NCI-H1694 treated with DMSO at 0.1 percent for 48 hours (cell line): ENCODE data around the gene UCHL5.
"Not testable (repeated sequence)": the region's sequence is repeated elsewhere in the genome, so short reads cannot be mapped to it uniquely, and the experiment has no call there.

Experiments
- DNase-seq: peaks from one replicate; lab custom pipeline; 2025; lab: John Stamatoyannopoulos, UW

UCHL5 gene

DNA sequence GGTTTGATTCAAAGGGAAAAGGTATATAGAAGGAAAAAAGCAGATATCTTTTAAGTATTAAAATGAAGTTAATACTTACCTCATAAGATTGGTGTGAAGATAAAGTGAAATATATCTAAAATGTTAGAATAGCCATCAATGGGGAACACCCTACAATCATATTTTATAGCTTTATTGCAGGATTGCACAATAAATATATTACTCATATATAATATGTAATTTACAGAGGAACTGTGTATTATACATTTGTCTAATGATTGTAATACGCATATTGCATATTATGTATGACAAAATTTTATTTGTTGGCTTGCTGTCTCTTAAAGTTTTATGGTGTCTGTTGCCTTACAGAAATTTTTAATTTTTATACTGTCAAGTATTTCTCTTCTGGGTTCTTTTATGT lies 47.8 kb downstream of the UCHL5 start:
- no peak for DNase-seq

DNA sequence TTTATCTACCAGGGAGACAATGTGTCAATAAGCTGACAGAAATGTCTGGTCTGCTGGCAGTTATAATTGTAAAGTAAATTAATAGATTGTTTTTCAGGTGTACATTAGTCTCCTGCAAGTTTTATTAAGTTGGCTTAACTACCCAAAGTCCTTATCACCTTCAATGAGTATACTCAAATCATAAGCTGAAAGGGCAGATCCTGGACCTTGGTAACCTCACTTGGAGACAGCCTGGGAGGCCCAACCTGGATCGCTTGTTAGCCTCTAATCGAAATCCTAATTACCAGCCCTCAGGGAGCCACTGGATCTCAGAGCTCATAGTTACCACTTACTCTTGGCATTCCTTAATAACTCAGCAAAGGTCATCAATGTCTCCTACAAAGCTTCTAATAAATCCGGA lies 49.7 kb downstream of the UCHL5 start:
- DNase-seq: no peak

DNA sequence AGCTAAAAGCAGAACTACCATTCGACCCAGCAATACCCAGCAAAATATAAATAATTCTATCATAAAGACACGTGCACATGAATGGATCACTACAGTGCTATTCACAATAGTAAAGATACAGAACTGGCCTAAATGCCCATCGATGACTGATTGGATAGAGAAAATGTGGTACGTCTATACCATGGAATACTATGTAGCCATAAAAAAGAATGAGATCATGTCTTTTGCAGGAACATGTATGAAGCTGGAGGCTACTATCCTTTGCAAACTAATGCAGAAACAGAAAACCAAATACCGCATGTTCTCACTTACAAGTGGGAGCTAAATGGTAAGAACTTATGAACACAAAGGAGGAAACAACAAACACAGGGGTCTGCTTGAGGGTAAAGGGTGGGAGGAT lies 53.4 kb downstream of the UCHL5 start:
- DNase-seq: no peak

DNA sequence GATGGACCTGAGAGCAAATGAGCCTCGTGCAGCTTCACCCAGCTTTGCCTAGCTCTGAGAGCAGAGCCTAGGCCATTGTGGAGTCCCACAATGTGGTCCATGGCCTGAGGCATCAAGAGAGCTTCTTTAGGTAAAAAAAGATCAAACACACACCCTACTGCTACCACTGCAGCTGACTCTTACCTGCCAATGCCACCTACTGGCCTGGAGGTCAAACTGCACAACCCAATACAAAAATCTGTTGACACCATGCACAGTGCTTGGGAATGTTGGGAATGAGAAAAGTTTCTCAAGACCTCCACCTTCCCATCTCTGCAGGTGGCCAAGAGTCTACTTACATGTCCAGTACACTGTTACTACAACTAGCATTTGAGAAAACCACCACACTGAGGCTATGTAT lies 60.6 kb downstream of the UCHL5 start:
- DNase-seq: no peak

DNA sequence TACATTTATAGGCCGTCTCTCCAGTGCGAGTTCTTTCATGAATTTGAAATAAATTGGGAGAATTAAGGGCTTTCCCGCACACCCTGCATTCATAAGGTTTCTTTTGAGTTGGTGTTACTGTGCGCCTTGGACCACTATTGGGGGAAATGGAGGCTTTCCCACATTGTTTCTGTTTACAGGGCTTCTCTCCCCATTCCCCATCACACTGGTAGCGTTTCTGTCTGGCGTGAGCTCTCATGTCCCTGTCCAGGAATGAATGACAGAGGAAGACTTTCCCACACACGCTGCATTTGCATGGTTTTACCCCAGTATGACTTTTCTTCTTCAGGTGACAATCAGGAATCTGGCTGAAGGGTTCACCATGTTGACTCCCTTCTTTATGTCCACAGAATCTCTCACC lies 65.0 kb downstream of the UCHL5 start:
- DNase-seq: no peak

DNA sequence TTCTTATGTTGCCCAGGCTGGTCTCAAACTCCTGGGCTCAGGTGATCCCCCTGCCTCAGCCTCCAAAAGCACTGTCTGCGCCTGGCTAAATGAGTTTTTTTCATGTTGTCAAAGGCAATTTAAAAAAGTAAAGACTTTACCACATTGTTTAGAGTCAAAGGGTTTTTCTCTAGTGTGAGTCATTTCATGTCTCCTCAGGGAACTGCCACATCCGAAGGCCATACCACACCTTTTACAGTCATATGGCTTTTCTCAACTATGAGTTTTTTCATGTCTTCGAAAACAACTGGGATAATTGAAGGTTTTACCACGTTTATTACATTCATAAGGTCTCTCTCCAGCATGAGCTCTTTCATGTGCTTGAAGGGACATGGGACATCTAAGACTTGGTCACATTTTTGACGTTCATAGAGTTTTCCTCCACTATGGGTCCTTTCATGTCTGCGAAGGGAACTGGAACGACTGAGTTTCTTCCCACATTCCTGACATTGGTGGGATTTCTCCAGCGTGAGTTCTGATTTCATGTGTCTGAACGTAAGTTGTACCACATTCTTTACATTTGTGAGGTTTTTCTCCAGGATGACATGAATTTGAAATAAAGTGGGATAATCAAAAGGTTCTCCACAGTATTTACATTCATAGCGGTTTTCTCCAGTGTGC lies 65.6 kb downstream of the UCHL5 start:
- no peak for DNase-seq

DNA sequence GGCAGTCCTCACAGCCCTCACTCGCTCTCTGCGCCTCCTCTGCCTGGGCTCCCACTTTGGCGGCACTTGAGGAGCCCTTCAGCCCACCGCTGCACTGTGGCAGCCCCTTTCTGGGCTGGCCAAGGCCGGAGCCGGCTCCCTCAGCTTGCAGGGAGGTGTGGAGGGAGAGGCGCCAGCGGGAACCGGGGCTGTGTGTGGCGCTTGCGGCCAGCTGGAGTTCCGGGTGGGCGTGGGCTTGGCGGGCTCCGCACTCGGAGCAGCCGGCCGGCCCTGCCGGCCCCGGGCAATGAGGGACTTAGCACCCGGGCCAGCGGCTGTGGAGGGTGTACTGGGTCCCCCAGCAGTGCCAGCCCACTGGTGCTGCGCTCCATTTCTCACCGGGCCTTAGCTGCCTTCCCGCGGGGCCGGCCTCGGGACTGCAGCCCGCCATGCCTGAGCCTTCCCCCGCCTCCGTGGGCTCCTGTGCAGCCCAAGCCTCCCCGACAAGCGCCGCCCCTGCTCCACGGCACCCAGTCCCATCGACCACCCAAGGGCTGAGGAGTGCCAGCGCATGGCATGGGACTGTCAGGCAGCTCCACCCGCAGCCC lies 72.3 kb downstream of the UCHL5 start:
- DNase-seq: not testable (repeated sequence)

DNA sequence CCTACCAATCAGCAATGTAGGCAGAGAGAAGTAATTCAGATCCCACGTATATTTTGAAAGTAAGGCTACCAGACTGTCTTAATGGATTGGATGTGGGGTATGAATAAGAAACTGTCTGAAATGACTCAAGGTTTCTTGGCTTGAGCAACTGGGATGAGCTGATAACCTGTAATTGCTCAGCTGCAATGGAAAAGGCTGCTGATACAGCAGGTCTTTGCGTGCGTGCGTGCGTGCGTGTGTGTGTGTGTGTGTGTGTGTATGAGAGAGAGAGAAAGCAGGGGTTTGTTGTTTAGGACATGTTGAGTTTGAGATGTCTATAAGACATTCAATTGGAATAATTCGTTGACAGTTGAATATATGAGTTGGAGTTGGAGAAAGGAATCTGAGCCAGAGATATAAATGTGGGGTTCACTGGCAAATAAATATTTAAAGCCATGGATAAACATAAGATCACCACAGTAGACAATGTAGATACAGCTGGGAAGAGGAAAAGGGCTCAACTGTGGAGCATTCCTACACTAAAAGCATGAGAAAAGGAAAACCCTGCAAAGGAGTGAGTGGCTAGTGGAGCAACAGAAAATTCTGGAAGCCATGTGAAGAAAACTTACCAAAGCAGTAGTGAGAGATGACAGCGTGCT lies 72.9 kb downstream of the UCHL5 start:
- DNase-seq: no peak

DNA sequence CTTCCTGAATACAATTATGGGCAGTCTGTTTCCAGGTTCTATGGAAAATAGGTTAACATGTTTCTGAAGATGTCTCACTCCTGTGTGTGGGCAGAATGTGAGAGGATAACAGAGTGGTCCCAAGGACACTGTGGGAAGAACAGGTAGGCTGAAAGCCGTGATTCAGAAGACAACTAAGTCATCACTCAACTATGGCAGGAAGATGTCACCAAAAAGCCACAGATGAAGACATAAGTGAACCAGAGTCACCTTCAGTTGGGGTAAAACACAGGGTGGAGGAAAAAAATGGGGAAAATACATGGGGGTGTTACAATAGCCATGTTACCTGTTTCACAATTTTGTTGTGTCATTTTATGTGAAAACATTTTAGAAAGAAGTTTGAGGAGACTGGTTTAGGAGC lies 75.1 kb downstream of the UCHL5 start:
- DNase-seq: no peak

DNA sequence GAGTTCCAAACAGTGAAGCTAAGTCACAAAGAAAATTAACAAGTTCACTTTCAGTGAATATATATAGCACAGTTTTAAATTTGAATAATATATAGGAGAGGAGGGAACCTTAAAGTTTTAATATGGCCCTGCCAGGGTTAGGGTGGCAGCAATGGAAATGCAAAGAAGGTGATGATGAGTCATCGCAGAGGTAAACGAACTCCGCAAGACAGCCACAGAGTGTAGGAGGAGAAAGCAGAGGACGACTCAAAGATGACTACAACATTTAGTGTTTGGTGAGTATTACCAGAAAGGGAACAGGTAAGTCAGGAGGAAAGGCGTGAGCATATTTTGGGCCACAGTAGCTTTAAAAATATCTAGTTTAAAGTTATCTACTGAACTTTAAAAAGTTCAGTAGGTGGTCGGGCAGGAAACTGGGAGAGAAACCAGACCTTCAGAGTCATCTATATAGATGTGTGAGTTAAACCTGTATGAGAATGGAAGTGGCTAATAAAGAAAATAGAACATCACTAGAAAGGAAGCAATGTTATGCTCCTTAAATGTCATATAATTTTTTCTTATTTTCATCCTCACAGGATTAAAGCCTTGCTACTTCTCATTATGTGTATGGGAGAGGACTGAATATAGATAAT lies 75.7 kb downstream of the UCHL5 start:
- DNase-seq: no peak

DNA sequence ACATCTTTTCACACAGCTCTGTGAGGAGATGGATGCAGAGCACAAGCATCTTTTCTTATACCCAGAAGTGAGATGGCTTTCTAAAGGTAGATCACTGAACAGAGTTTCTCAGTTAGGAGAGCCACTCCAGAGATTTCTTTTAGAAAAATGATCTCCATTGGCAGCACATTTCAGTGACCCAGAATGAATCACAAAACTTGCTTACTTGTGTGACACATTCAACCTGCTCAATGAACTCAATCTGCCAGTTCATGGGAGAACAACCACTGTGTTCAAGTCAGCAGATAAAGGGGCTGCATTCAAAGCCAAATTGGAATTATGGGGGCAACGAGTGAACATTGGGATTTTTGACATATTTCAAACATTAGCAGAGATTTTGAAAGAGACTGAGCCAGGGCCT lies 78.3 kb downstream of the UCHL5 start:
- DNase-seq: no peak

DNA sequence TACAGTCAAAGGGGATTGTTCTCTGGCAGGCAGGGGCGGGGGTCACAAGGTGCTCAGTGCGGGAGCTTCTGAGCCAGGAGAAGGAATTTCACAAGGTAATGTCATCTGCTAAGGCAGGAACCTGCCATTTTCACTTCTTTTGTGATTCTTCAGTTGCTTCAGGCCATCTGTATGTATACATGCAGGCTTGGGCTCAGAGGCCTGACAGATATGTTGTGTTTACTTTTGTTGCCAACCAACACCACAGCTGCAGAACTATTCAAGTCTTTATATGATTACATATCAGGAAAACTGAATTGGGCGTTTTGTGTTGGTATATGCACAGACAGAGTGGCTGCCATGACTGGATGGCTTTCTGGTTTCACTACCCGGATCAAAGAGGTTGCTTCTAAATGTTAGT lies 78.8 kb downstream of the UCHL5 start:
- DNase-seq: not testable (repeated sequence)

DNA sequence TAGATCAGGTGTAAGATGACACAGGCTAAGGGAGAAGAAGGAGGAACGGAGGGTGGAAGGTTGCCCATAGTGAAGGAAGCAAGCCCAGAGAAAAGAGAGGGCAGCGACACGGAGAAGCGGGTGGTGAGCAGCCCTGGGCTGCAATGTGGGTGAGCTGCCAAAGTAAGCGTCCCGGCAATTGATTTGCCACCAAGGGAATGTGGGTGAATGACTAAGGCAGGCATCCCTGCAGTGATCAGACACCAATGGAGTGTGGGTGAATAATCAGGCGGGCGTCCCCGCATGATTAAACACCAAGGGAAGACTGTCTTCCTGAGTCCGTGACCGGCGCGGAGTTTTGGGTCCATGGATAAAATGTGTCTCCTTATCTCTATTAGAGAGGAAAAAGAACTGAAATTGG lies 79.6 kb downstream of the UCHL5 start:
- DNase-seq: no peak

DNA sequence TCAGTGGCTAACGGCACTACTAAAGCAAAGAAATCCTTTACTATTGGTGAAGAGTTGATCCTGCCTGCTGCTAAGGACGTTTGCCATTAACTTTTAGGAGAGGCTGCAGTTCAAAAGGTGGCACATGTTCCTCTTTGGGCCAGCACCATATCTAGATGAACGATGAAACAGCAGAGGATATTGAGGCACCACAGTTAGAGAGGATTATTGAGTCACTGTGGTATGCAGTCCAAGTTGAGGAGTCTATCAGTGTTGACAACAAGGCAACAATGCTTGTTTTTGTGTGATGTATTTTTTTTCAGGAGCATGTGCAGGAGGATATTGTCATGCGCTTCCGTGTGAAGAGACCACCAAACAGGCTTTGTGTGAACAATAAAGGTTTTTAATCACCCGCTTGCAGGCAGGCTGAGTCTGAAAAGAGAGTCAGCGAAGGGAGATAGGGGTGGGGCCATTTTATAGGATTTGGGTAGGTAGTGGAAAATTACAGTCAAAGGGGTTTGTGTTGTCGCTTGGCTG lies 80.9 kb downstream of the UCHL5 start:
- DNase-seq: no peak

DNA sequence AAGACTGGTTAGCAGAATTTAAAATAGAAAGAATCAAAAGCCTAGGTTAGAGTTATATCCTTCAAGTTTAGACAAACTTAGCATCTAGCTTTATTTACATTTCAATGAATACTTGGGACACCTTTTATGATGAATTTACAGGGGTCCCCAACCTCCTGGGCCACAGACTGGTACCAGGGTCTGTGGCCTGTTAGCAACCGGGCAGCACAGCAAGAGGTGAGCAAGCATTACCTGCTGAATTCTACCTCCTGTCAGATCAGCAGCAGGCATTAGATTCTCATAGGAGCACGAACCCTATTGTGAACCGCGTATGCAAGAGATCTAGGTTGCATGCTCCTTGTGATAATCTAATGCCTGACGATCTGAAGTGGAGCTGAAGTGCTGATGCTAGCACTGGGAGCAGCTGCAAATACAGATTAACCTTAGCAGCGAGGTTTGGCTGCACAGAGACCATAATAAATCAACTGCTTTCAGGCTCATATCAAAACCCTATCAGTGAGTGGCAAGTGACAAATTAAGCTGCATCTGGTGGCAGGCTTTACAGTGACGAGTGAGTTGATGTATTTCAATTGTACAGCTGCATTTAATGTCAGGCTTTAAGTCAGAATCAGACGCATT lies 82.0 kb downstream of the UCHL5 start:
- no peak for DNase-seq

DNA sequence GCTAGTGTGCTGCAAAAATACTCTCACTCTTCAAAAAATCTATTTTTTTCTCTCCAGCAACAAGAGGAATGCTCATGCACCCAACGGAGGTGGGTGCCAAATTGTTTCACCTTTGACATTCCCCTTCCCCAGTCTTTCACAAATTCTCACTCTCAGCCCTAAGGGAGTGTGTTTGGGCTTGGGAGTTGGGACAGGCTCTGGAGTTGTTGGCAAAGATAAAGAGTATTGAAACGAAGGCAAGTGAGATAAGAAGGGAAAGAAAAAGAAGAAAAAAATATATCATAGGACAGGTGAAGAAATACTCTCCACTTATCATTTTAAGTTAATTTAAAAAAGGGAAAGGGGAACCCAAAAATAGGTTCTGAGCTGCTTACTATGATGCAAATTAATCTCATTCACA lies 82.6 kb downstream of the UCHL5 start:
- no peak for DNase-seq

DNA sequence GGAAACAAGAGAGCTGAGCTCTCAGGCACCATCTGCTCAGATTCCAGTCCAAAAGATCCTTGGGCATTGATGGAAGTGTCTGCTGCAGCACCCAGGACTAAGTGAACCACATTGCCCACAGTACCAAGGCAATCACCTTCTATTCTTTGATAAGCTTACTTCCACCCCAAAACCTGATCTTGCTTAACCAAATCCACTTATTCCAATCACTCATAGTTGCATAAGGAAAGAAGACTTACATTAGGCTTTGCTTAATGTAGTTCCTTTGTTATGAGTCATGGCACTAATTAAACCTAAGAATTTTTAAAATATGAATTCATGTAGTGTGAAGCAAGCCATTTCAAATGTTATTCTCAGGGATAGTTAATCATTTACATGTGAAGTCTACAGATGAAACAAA lies 84.5 kb downstream of the UCHL5 start:
- DNase-seq: no peak

DNA sequence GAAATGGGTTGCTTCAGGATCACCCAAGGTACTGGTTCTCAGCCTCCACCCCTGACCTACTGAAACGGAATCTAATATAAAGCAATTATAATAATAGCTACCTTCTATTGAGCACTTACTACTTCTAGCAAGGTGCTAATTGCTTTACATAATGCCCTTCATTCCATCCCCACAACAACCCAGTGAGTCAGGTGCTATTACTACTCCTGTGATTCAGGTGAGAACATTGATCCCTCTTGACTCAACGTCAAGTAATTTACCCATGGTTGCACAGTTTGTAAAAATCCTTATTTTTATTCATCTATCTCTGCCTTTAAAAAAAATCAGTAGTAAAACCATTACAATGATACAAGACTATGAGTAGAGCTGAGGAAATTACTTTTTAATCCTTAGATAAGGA lies 85.2 kb downstream of the UCHL5 start:
- DNase-seq: no peak

DNA sequence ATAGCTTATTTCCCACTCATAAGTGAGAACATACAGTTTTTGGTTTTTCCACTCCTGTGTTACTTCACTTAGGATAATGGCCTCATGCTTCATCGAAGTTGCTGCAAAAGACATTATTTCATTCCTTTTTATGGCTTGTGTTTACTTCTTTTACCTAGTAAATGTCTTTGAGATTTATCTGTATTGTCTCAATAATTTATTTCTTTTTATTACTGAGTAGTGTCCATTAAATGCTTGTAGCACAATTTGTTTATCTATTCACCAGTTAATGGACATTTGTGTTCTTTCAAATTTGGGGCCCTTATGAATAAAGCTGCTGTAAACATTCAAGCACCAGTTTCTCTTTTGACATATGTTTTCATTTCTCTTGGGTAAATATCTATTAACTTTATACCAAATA lies 86.0 kb downstream of the UCHL5 start:
- DNase-seq: no peak

DNA sequence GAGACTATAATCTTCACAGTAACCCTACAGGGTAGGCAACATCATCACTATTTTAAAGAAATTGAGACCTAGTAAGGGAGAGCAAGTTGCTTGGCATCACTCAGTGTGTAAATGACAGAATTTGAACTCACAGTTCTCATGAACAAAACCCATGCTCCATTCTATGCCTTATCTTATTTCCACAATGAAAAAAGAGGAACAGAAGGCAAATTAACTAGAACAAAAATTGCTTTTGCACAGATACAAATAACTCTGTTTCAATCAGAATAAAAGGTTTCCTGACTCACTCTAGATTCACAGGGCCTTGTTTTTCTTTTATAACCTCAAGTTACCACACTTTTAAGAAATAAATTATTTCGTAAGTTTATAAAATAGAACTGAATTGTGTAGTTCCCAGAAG lies 90.1 kb downstream of the UCHL5 start:
- no peak for DNase-seq

DNA sequence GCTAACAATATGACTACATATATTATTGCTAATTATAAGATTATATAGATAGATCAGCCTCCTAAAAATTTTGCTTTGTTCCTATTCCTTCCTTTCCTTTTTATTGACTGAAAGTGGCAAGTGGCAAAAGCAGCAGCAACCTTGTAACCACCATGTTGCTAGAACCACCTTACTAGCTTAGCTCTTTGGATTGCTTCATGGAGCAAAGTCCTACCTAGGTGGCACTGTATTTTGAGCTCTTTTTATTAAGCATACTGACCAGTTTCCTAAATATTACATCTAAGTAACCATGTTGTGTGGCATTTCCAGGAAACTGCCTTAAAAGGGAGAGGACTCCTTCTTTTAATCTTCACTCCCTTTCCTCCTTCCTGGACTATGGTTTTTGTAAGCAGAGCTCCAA lies 90.8 kb downstream of the UCHL5 start:
- DNase-seq: no peak

DNA sequence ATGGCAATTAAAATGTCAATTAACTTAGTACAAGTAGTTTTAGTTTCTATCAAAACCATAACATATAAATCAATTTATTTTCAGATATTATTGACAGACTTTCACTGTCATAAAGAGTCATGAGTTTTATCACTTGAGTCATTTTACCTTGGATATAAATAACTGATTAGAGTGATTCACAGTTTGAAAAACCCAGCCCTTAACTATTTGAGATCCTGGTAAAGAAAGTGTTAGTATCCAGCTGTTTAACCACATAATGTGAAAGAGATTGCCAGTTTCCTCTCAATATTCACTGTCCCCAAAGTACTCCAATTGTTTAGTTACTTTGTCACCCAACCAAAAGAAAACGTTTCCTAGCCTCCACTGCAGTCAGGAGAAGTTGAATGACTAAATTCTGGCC lies 91.3 kb downstream of the UCHL5 start:
- DNase-seq: no peak
